HG02840 (cell line): ENCODE data around the gene RASIP1.

Experiments
- ATAC-seq: cut with Tn5 transposase; IDR thresholded peaks from one replicate; pipeline ENCODE4 v1.9.1; 2021; ENCODE audit warnings: mild to moderate bottlenecking, moderate library complexity, moderate number of reproducible peaks; ENCODE audit not compliant: unreplicated experiment, low FRiP score

Gene RASIP1

GRCh38 chr19:48755787-48756186 lies 15.4 kb upstream of the RASIP1 start:
- no peak for ATAC-seq

GRCh38 chr19:48755084-48755641 lies 14.8 kb upstream of the RASIP1 start, which contains the start of gene FGF21:
FGF21 (plus strand) TSS chr19:48755524; CDS start chr19:48756237, 713 bp downstream.
- ATAC-seq: no peak

GRCh38 chr19:48752496-48753365 lies 12.3 kb upstream of the RASIP1 start, which contains the start of gene FUT1:
FUT1 (minus strand) TSS chr19:48752641; CDS start chr19:48751281, 1,360 bp downstream.
- ATAC-seq: no peak

- ATAC-seq: no peak
Measured at GRCh38 chr19:48751845-48752495, 11.6 kb upstream of the RASIP1 start.

GRCh38 chr19:48750771-48751504 lies 10.5 kb upstream of the RASIP1 start:
- ATAC-seq: no peak

- ATAC-seq: no peak
Measured at GRCh38 chr19:48750351-48750750, 9.9 kb upstream of the RASIP1 start.

GRCh38 chr19:48749571-48750198 lies 9.3 kb upstream of the RASIP1 start:
- no peak for ATAC-seq

GRCh38 chr19:48746738-48747575 lies 6.5 kb upstream of the RASIP1 start, which contains the start of gene IZUMO1:
IZUMO1 (minus strand) TSS chr19:48746909; CDS start chr19:48745859, 1,050 bp downstream.
- no peak for ATAC-seq

- no peak for ATAC-seq
Measured at GRCh38 chr19:48746110-48746509, 5.7 kb upstream of the RASIP1 start.

GRCh38 chr19:48745208-48745995 lies 5.0 kb upstream of the RASIP1 start:
- ATAC-seq: no peak

GRCh38 chr19:48742096-48742495 lies 1.7 kb upstream of the RASIP1 start:
- no peak for ATAC-seq

- no peak for ATAC-seq
Measured at GRCh38 chr19:48741129-48741999, 954 bp upstream of the RASIP1 start.

GRCh38 chr19:48739404-48740163 lies 826 bp downstream of the RASIP1 start:
- ATAC-seq: no peak

GRCh38 chr19:48738557-48739403 lies 1.6 kb downstream of the RASIP1 start:
- ATAC-seq: peak; percentile 60

- no peak for ATAC-seq
Measured at GRCh38 chr19:48737360-48737998, 2.9 kb downstream of the RASIP1 start.
